Astrocyte (in vitro differentiated cells and primary cell): Measurements from ENCODE around the gene APEX1.

Experiments
- EZH2 ChIP-seq: IDR thresholded peaks from 2 replicates; pipeline ENCODE4 v1.6.1; 2012; ENCODE audit warnings: mild to moderate bottlenecking, low read length, inconsistent platforms; ENCODE audit not compliant: insufficient read depth
- TF ChIP-seq, protein P1 (sequence below): IDR thresholded peaks from 2 replicates; pipeline ENCODE4 v1.5.1; 2011; ENCODE audit warnings: low read depth, mild to moderate bottlenecking, inconsistent platforms, low read length, moderate library complexity; ENCODE audit not compliant: insufficient read depth

- TF ChIP-seq, protein P1, sequence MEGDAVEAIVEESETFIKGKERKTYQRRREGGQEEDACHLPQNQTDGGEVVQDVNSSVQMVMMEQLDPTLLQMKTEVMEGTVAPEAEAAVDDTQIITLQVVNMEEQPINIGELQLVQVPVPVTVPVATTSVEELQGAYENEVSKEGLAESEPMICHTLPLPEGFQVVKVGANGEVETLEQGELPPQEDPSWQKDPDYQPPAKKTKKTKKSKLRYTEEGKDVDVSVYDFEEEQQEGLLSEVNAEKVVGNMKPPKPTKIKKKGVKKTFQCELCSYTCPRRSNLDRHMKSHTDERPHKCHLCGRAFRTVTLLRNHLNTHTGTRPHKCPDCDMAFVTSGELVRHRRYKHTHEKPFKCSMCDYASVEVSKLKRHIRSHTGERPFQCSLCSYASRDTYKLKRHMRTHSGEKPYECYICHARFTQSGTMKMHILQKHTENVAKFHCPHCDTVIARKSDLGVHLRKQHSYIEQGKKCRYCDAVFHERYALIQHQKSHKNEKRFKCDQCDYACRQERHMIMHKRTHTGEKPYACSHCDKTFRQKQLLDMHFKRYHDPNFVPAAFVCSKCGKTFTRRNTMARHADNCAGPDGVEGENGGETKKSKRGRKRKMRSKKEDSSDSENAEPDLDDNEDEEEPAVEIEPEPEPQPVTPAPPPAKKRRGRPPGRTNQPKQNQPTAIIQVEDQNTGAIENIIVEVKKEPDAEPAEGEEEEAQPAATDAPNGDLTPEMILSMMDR: no peak
- no peak for TF ChIP-seq EZH2
Observed at GRCh38 chr14:20434701-20435581, 20.1 kb upstream of the APEX1 start.
